ENCODE results near the gene RMC1. TPM values are rescaled to one million over a fixed set of nuclear protein-coding genes. Genes with fewer than 3 reads are reported as not detected.

Gene RMC1
- total RNA-seq, 1 donor from 2014 or later = 25.0 TPM

- no peak overlapping the region for H3K27ac Mint-ChIP-seq
- H3K9me3 Mint-ChIP-seq = no peaks in the 10 kb centered on the region
- H3K4me3 Mint-ChIP-seq = no peak overlapping the region
- H3K27me3 Mint-ChIP-seq = no peaks in the 10 kb centered on the region
- H3K36me3 Mint-ChIP-seq = peaks cover 30% of the 10 kb centered on the region
- H3K4me1 Mint-ChIP-seq (ENCODE audit: unreplicated experiment) = no peaks in the 10 kb centered on the region
- TF ChIP-seq, protein P1, sequence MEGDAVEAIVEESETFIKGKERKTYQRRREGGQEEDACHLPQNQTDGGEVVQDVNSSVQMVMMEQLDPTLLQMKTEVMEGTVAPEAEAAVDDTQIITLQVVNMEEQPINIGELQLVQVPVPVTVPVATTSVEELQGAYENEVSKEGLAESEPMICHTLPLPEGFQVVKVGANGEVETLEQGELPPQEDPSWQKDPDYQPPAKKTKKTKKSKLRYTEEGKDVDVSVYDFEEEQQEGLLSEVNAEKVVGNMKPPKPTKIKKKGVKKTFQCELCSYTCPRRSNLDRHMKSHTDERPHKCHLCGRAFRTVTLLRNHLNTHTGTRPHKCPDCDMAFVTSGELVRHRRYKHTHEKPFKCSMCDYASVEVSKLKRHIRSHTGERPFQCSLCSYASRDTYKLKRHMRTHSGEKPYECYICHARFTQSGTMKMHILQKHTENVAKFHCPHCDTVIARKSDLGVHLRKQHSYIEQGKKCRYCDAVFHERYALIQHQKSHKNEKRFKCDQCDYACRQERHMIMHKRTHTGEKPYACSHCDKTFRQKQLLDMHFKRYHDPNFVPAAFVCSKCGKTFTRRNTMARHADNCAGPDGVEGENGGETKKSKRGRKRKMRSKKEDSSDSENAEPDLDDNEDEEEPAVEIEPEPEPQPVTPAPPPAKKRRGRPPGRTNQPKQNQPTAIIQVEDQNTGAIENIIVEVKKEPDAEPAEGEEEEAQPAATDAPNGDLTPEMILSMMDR (conservative IDR thresholded peaks at IDR 0.05) = no peak
- DNase-seq (ENCODE audit: extremely low spot score, unreplicated experiment) = no peak
Measured at GRCh38 chr18:23538001-23538400, 34.7 kb downstream of the RMC1 start.

GRCh38 chr18:23538870-23539269, 35.6 kb downstream of the RMC1 start:
- H3K27ac Mint-ChIP-seq = no peak overlapping the region
- no peaks in the 10 kb centered on the region for H3K9me3 Mint-ChIP-seq
- TF ChIP-seq, protein P1 (conservative IDR thresholded peaks at IDR 0.05) = no peak
- no peak overlapping the region for H3K4me3 Mint-ChIP-seq
- H3K27me3 Mint-ChIP-seq = no peaks in the 10 kb centered on the region
- H3K4me1 Mint-ChIP-seq (ENCODE audit: unreplicated experiment) = no peaks in the 10 kb centered on the region
- DNase-seq (ENCODE audit: extremely low spot score, unreplicated experiment) = no peak
- H3K36me3 Mint-ChIP-seq = peaks cover 30% of the 10 kb centered on the region

GRCh38 chr18:23539296-23539695, 36.0 kb downstream of the RMC1 start:
- Mint-ChIP-seq H3K4me1 (ENCODE audit: unreplicated experiment) (no peaks in the 10 kb centered on the region), H3K27me3 (no peaks in the 10 kb centered on the region), H3K27ac (no peak overlapping the region), H3K9me3 (no peaks in the 10 kb centered on the region), H3K4me3 (no peak overlapping the region), H3K36me3 (peaks cover 30% of the 10 kb centered on the region)
- DNase-seq (ENCODE audit: extremely low spot score, unreplicated experiment) = no peak
- TF ChIP-seq, protein P1 (conservative IDR thresholded peaks at IDR 0.05) = no peak

- no peak for DNase-seq (ENCODE audit: extremely low spot score, unreplicated experiment)
- no peak overlapping the region for H3K4me3 Mint-ChIP-seq
- peaks cover 37% of the 10 kb centered on the region for H3K36me3 Mint-ChIP-seq
- H3K27ac Mint-ChIP-seq = peak overlapping the region; percentile 26
- H3K27me3 Mint-ChIP-seq = no peaks in the 10 kb centered on the region
- TF ChIP-seq, protein P1 (conservative IDR thresholded peaks at IDR 0.05) = no peak
- H3K9me3 Mint-ChIP-seq = no peaks in the 10 kb centered on the region
- H3K4me1 Mint-ChIP-seq (ENCODE audit: unreplicated experiment) = no peaks in the 10 kb centered on the region
Measured at GRCh38 chr18:23539911-23540525, 36.7 kb downstream of the RMC1 start.

GRCh38 chr18:23540867-23541266, 37.6 kb downstream of the RMC1 start:
- Mint-ChIP-seq H3K4me1 (ENCODE audit: unreplicated experiment) (no peaks in the 10 kb centered on the region), H3K4me3 (no peak overlapping the region), H3K36me3 (peaks cover 32% of the 10 kb centered on the region), H3K9me3 (no peaks in the 10 kb centered on the region), H3K27me3 (no peaks in the 10 kb centered on the region), H3K27ac (no peak overlapping the region)
- DNase-seq (ENCODE audit: extremely low spot score, unreplicated experiment) = no peak
- TF ChIP-seq, protein P1 (conservative IDR thresholded peaks at IDR 0.05) = no peak

All from type B pancreatic cell (in vitro differentiated cells).